IMR-90 (cell line): ENCODE data around the gene CUBN. TPM values are rescaled to one million over a fixed set of nuclear protein-coding genes. Genes with fewer than 3 reads are reported as not detected.

ENCODE experiments used
- ATAC-seq: fragments of 200-7000 bp; cut with Tn5 transposase; 2 replicates; pipeline ENCODE4 v1.9.1; 2020; ENCODE audit warnings: low read depth, mild to moderate bottlenecking, moderate library complexity
- BruUV-seq: library from RNA; stranded (reverse); fragments of 400-500 nt; replicated peaks from 2 replicates; lab custom pipeline; 2021; lab: Mats Ljungman, UMichigan
- CTCF ChIA-PET: fragments of 300-600 bp; formaldehyde crosslinking; extraction: SDS; loops from one replicate; lab custom pipeline; 2021; ENCODE audit warnings: antibody characterized with exemption; lab: Yijun Ruan, JAX
- POLR2A ChIA-PET: fragments of 300-600 bp; sonication (Branson Sonifier 250); formaldehyde crosslinking; loops from one replicate; lab custom pipeline; 2022; ENCODE audit warnings: antibody characterized with exemption; ENCODE audit not compliant: unreplicated experiment; lab: Charles Lee
- DNase-seq: peaks from one replicate; pipeline ENCODE4 v3.0.0; 2013
- H2AFZ ChIP-seq: replicated peaks from 2 replicates; pipeline ENCODE3; 2013; ENCODE audit warnings: low read length, mild to moderate bottlenecking; ENCODE audit not compliant: poor library complexity
- H2AK5ac ChIP-seq: 2 replicates; pipeline ENCODE4 v1.6.1; 2013; ENCODE audit warnings: low read depth, low read length, inconsistent platforms
- H2AK9ac ChIP-seq: replicated peaks from 2 replicates; pipeline ENCODE3; 2013; ENCODE audit warnings: mild to moderate bottlenecking, low read depth, low read length, moderate library complexity; ENCODE audit not compliant: poor library complexity
- H2BK120ac ChIP-seq: 2 replicates; pipeline ENCODE4 v1.6.1; 2013; ENCODE audit warnings: low read depth, low read length, inconsistent platforms
- H2BK15ac ChIP-seq: 3 replicates; pipeline ENCODE4 v1.6.1; 2013; ENCODE audit warnings: low read depth, low read length, inconsistent platforms
- H2BK20ac ChIP-seq: 2 replicates; pipeline ENCODE4 v1.6.1; 2013; ENCODE audit warnings: low read depth, mild to moderate bottlenecking, inconsistent platforms, low read length, moderate library complexity
- H2BK5ac ChIP-seq: 2 replicates; pipeline ENCODE4 v1.6.1; 2013; ENCODE audit warnings: mild to moderate bottlenecking, low read depth, low read length, inconsistent platforms; ENCODE audit not compliant: poor library complexity, severe bottlenecking
- H3K14ac ChIP-seq: replicated peaks from 2 replicates; pipeline ENCODE4 v1.6.1; 2013; ENCODE audit warnings: low read depth, low read length, inconsistent platforms
- H3K18ac ChIP-seq: 2 replicates; pipeline ENCODE4 v1.6.1; 2013; ENCODE audit warnings: low read depth, low read length, control low read depth
- H3K23ac ChIP-seq: 2 replicates; pipeline ENCODE4 v1.6.1; 2013; ENCODE audit warnings: low read depth, low read length, inconsistent platforms
- H3K27ac ChIP-seq: 2 replicates; pipeline ENCODE4 v1.5.1; 2013; ENCODE audit warnings: mild to moderate bottlenecking, control low read depth, low read length; ENCODE audit not compliant: insufficient read depth
- H3K27me3 ChIP-seq: 2 replicates; pipeline ENCODE4 v1.6.1; 2013; ENCODE audit warnings: low read length; ENCODE audit not compliant: control insufficient read depth, insufficient read depth
- H3K36me3 ChIP-seq: 2 replicates; pipeline ENCODE4 v1.6.1; 2013; ENCODE audit warnings: low read length, mixed read lengths; ENCODE audit not compliant: control insufficient read depth, insufficient read depth
- H3K4ac ChIP-seq: 2 replicates; pipeline ENCODE4 v1.6.1; 2013; ENCODE audit warnings: low read depth, low read length, inconsistent platforms
- H3K4me1 ChIP-seq: 2 replicates; pipeline ENCODE4 v1.6.1; 2013; ENCODE audit warnings: low read length, mixed read lengths; ENCODE audit not compliant: control insufficient read depth, insufficient read depth
- H3K4me2 ChIP-seq: 2 replicates; pipeline ENCODE4 v1.6.1; 2013; ENCODE audit warnings: low read depth, mild to moderate bottlenecking, control low read depth, low read length, moderate library complexity
- H3K4me3 ChIP-seq: 2 replicates; pipeline ENCODE4 v1.5.1; 2013; ENCODE audit warnings: low read depth, mild to moderate bottlenecking, control low read depth, low read length, moderate library complexity; ENCODE audit not compliant: insufficient read depth
- H3K56ac ChIP-seq: 2 replicates; pipeline ENCODE4 v1.6.1; 2013; ENCODE audit warnings: low read length, inconsistent platforms; ENCODE audit not compliant: insufficient read depth; ENCODE audit errors: extremely low read depth
- H3K79me1 ChIP-seq, 2 experiments: 2 replicates each; pipeline ENCODE4 v1.6.1; 2013; ENCODE audit warnings: low read length in 2 of 2, inconsistent platforms in 1 of 2, low read depth in 1 of 2
- H3K9ac ChIP-seq: 2 replicates; pipeline ENCODE4 v1.6.1; 2013; ENCODE audit warnings: low read depth, low read length, control low read depth
- H3K9me1 ChIP-seq: 2 replicates; pipeline ENCODE4 v1.6.1; 2013; ENCODE audit warnings: low read length, inconsistent platforms; ENCODE audit not compliant: insufficient read depth
- H3K9me3 ChIP-seq: 2 replicates; pipeline ENCODE4 v1.6.1; 2013; ENCODE audit warnings: low read length; ENCODE audit not compliant: control insufficient read depth, insufficient read depth
- H4K20me1 ChIP-seq: 2 replicates; pipeline ENCODE4 v1.6.1; 2013; ENCODE audit warnings: low read length, inconsistent platforms; ENCODE audit not compliant: insufficient read depth
- H4K5ac ChIP-seq: 2 replicates; pipeline ENCODE4 v1.6.1; 2013; ENCODE audit warnings: mild to moderate bottlenecking, low read depth, low read length, control low read depth
- H4K8ac ChIP-seq, 2 experiments: 2 replicates each; pipeline ENCODE4 v1.6.1; 2013; ENCODE audit warnings: low read depth in 2 of 2, low read length in 2 of 2, control low read depth in 1 of 2, inconsistent platforms in 1 of 2
- H4K91ac ChIP-seq: 2 replicates; pipeline ENCODE4 v1.6.1; 2013; ENCODE audit warnings: low read depth, low read length, inconsistent platforms; ENCODE audit not compliant: insufficient read depth
- BHLHE40 ChIP-seq: fragments of 150-350 bp; IDR thresholded peaks from 2 replicates; pipeline ENCODE4 v1.6.1; 2016; ENCODE audit warnings: mild to moderate bottlenecking, low read depth, low read length
- CEBPB ChIP-seq: IDR thresholded peaks from 2 replicates; pipeline ENCODE4 v1.6.1; 2012; ENCODE audit warnings: low read depth, low read length, improper control_type of control experiment
- CHD1 ChIP-seq: IDR thresholded peaks from 2 replicates; pipeline ENCODE4 v1.6.1; 2012; ENCODE audit warnings: low read depth, low read length, improper control_type of control experiment
- CTCF ChIP-seq: conservative IDR thresholded peaks from 2 replicates; pipeline ENCODE4 v1.5.1; 2012; ENCODE audit warnings: mild to moderate bottlenecking, low read depth, low read length, improper control_type of control experiment
- FOS ChIP-seq: fragments of 150-350 bp; IDR thresholded peaks from 2 replicates; pipeline ENCODE4 v1.6.1; 2016; ENCODE audit warnings: low read depth, low read length
- MAFK ChIP-seq: IDR thresholded peaks from 2 replicates; pipeline ENCODE4 v1.6.1; 2012; ENCODE audit warnings: low read depth, low read length, improper control_type of control experiment
- MAZ ChIP-seq: IDR thresholded peaks from 2 replicates; pipeline ENCODE4 v1.6.1; 2012; ENCODE audit warnings: low read depth, mild to moderate bottlenecking, low read length, improper control_type of control experiment, moderate library complexity, borderline replicate concordance
- MXI1 ChIP-seq: IDR thresholded peaks from 2 replicates; pipeline ENCODE4 v1.6.1; 2012; ENCODE audit warnings: low read depth, mild to moderate bottlenecking, low read length, moderate library complexity, borderline replicate concordance
- NFE2L2 ChIP-seq: fragments of 150-350 bp; IDR thresholded peaks from 2 replicates; pipeline ENCODE4 v1.6.1; 2016; ENCODE audit warnings: low read depth, mild to moderate bottlenecking, low read length
- POLR2A ChIP-seq: IDR thresholded peaks from 2 replicates; pipeline ENCODE4 v1.6.1; 2012; ENCODE audit warnings: mild to moderate bottlenecking, low read depth, low read length
- RAD21 ChIP-seq: IDR thresholded peaks from 2 replicates; pipeline ENCODE4 v1.6.1; 2012; ENCODE audit warnings: low read length, improper control_type of control experiment
- RCOR1 ChIP-seq: IDR thresholded peaks from 2 replicates; pipeline ENCODE4 v1.6.1; 2012; ENCODE audit warnings: mild to moderate bottlenecking, low read length, improper control_type of control experiment; ENCODE audit not compliant: insufficient replicate concordance
- RFX5 ChIP-seq: IDR thresholded peaks from 2 replicates; pipeline ENCODE4 v1.8.0; 2012; ENCODE audit warnings: low read depth, mild to moderate bottlenecking, low read length, moderate library complexity
- SMC3 ChIP-seq: fragments of 150-350 bp; IDR thresholded peaks from 2 replicates; pipeline ENCODE4 v1.6.1; 2016; ENCODE audit warnings: low read depth, mild to moderate bottlenecking, antibody characterized with exemption, low read length, moderate library complexity
- USF2 ChIP-seq: fragments of 150-350 bp; IDR thresholded peaks from 2 replicates; pipeline ENCODE4 v1.6.1; 2017; ENCODE audit warnings: mild to moderate bottlenecking, antibody characterized with exemption, low read length, low read depth
- WGBS, 2 experiments: methylation state at CpG; one replicate each; pipeline versions ENCODE4 v1.1.5 to v1.1.7; 2013; ENCODE audit warnings: missing lambda C conversion rate in 2 of 2; ENCODE audit not compliant: insufficient read length in 1 of 2; ENCODE audit errors: extremely low coverage in 2 of 2; 5-methylcytosine and 5-hydroxymethylcytosine counted together
- dilution Hi-C: fragments of 300-500 bp; cut with HindIII; formaldehyde crosslinking; loops from one replicate; pipeline ENCODE4 v1.14.3; 2018; ENCODE audit warnings: low sequenced_read_pairs; ENCODE audit not compliant: unreplicated experiment
- in situ Hi-C: fragments of 300-500 bp; cut with MboI; formaldehyde crosslinking; loops from 3 replicates; pipeline ENCODE4 v1.14.3; 2019; ENCODE audit warnings: low sequenced_read_pairs, inconsistent platforms, mixed read lengths
- intact Hi-C: fragments of 100-400 bp; cut with micrococcal nuclease; formaldehyde crosslinking; loops from 2 replicates; pipeline ENCODE4 v1.10.0; 2022
- polyA plus RNA-seq, 3 experiments: library from polyadenylated mRNA; depleted of rRNA; stranded (reverse); fragments of >200 nt; gene quantifications; 2 replicates each; pipeline ENCODE4 v1.2.3, GENCODE V29; 2012; ENCODE audit warnings: low replicate concordance in 1 of 3
- total RNA-seq: library from RNA; depleted of rRNA; stranded (reverse); fragments of >200 nt; gene quantifications from 2 replicates; pipeline ENCODE4 v1.2.3, GENCODE V29; 2012
- TF ChIP-seq, protein P1 (sequence below): fragments of 150-350 bp; IDR thresholded peaks from 2 replicates; pipeline ENCODE4 v1.6.1; 2016; ENCODE audit warnings: low read depth, mild to moderate bottlenecking, low read length, moderate library complexity, borderline replicate concordance

Gene CUBN
- total and polyA plus RNA-seq, 2 of the 4 experiments (the other 2 are of a cell fraction): 0.19 to 0.54 TPM

DNA sequence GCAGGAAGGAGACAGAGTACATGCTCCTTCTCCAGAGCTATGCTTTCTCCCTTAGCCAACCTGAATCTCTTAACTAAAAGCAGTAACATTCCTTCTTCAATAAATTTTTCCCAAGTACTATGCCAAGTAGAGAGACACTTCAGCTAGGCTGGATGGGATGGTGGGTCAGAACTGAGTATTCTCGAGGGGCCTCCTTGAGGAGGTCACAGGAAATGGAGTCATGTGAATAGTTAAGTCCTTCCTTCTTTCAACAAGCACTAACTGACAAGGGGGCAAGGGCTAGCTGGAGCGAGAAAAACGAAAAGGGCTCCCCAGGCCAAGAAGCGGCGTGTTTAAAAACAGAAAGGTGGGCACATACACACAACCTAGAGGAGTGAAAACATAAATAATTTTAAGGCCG is 317.8 kb downstream of the CUBN start:
- Histone ChIP-seq H3K56ac (no peak overlapping the region), H4K20me1 (peaks cover 34% of the 10 kb centered on the region), H3K36me3 (peaks cover 4% of the 10 kb centered on the region), H4K5ac (no peak overlapping the region), H3K18ac (no peak overlapping the region), H3K27ac (no peak overlapping the region), H3K79me1 (peaks cover 26 to 68% of the 10 kb centered on the region in 2 experiments), H3K4me1 (peaks cover 6% of the 10 kb centered on the region), H2AK9ac (no peak overlapping the region), H2AK5ac (no peak overlapping the region), H2BK20ac (no peak overlapping the region), H3K14ac (no peak overlapping the region), H3K4me2 (no peak overlapping the region), H3K23ac (no peak overlapping the region), H3K27me3 (no peaks in the 10 kb centered on the region), H2BK120ac (no peak overlapping the region), H4K8ac (no peak overlapping the region), H2BK15ac (no peak overlapping the region), H3K4me3 (no peak overlapping the region), H2BK5ac (no peak overlapping the region), H4K91ac (no peak overlapping the region), H3K9ac (no peak overlapping the region), H2AFZ (no peak overlapping the region), H3K9me3 (no peaks in the 10 kb centered on the region), H3K9me1 (peaks cover 17% of the 10 kb centered on the region), H3K4ac (no peak overlapping the region)
- dilution Hi-C loops (no loop called here), in situ Hi-C loops (no loop called here), intact Hi-C loops (no loop called here)
- ChIA-PET POLR2A (no interaction called here), CTCF (no interaction called here)
- DNase-seq (no peak), ATAC-seq (no peak)
- TF ChIP-seq USF2: no peak
- TF ChIP-seq NFE2L2: no peak
- no peak for TF ChIP-seq SMC3
- no peak for TF ChIP-seq CTCF
- TF ChIP-seq, protein P1, sequence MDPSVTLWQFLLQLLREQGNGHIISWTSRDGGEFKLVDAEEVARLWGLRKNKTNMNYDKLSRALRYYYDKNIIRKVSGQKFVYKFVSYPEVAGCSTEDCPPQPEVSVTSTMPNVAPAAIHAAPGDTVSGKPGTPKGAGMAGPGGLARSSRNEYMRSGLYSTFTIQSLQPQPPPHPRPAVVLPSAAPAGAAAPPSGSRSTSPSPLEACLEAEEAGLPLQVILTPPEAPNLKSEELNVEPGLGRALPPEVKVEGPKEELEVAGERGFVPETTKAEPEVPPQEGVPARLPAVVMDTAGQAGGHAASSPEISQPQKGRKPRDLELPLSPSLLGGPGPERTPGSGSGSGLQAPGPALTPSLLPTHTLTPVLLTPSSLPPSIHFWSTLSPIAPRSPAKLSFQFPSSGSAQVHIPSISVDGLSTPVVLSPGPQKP: no peak
- TF ChIP-seq CEBPB: no peak
- no peak for TF ChIP-seq BHLHE40
- TF ChIP-seq MAZ: no peak
- no peak for TF ChIP-seq MAFK
- TF ChIP-seq RFX5: no peak
- no peak for TF ChIP-seq RAD21
- no peak for TF ChIP-seq FOS
- TF ChIP-seq RCOR1: no peak
- TF ChIP-seq CHD1: no peak
- no peak for TF ChIP-seq MXI1
- TF ChIP-seq POLR2A: no peak
- BruUV-seq: no TSS peak
- 100% methylated on average over 1 of the region's 6 CpGs; no CpG with 5 or more reads in 1 of the 2 experiments for whole genome bisulfite sequencing, 2 experiments
